ENCODE results near the gene ADD1. TPM values are rescaled to one million over a fixed set of nuclear protein-coding genes. Genes with fewer than 3 reads are reported as not detected.
A peak's percentile ranks its signal among the peaks of the same experiment; 100 is the strongest.

Gene ADD1
- total RNA-seq, result 100 to 1,000 TPM; 155 to 269 (median 177) TPM

GRCh38 chr4:2843263-2843940, at the start of gene ADD1:
Gene ADD1, plus strand, starts transcription at chr4:2843844. Its CDS starts 32,072 bp downstream, at chr4:2875916.
- no peak for TF ChIP-seq CTCF (IDR thresholded peaks at IDR 0.05)
- ATAC-seq (ENCODE audit: low FRiP score) (peak; percentile 98), DNase-seq (ENCODE audit: low spot score) (peak; percentile 84)

GRCh38 chr4:2794486-2795299, 49.0 kb upstream of the ADD1 start:
- DNase-seq (ENCODE audit: low spot score), result no peak
- no peak for TF ChIP-seq CTCF (IDR thresholded peaks at IDR 0.05)
- peak; percentile 38 for ATAC-seq (ENCODE audit: low FRiP score)

- no peak for ATAC-seq (ENCODE audit: low FRiP score)
- DNase-seq (ENCODE audit: low spot score), result no peak
- no peak for TF ChIP-seq CTCF (IDR thresholded peaks at IDR 0.05)
Observed at GRCh38 chr4:2795300-2795892, 48.2 kb upstream of the ADD1 start.

GRCh38 chr4:2795893-2796848, 47.5 kb upstream of the ADD1 start:
- no peak for DNase-seq (ENCODE audit: low spot score)
- peak; percentile 14 for ATAC-seq (ENCODE audit: low FRiP score)
- TF ChIP-seq CTCF (IDR thresholded peaks at IDR 0.05), result no peak

- no peak for ATAC-seq (ENCODE audit: low FRiP score)
- DNase-seq (ENCODE audit: low spot score), result no peak
Observed at GRCh38 chr4:2796849-2797544, 46.6 kb upstream of the ADD1 start.

More at GRCh38 chr4:2796849-2797544, 46.6 kb upstream of the ADD1 start:
- TF ChIP-seq CTCF (IDR thresholded peaks at IDR 0.05), result no peak
